Body of pancreas (tissue), 4 donors: ENCODE data around the gene TECR. TPM values are rescaled to one million over a fixed set of nuclear protein-coding genes. Genes with fewer than 3 reads are reported as not detected.
"Not testable (repeated sequence)": the region's sequence is repeated elsewhere in the genome, so short reads cannot be mapped to it uniquely, and the experiment has no call there.

Experiments used
- ATAC-seq: fragments of 150-250 bp; one replicate; pipeline ENCODE4 v1.9.1; 2016
- DNase-seq, 4 donors: peaks; one replicate each; pipeline ENCODE4 v3.0.0-alpha.2; 2019
- H3K27ac ChIP-seq, 4 donors: fragments of 200-600 bp; sonication (generic); 1 replicate in 3 of 4; 2 replicates in 1 of 4; pipeline versions ENCODE4 v1.5.1 to v1.6.1; 2016 to 2019; ENCODE audit warnings: mild to moderate bottlenecking in 1 of 4, mixed read lengths in 1 of 4, moderate library complexity in 1 of 4
- H3K27me3 ChIP-seq, 2 donors: fragments of 200-600 bp; sonication (generic); one replicate each; pipeline ENCODE4 v1.6.0; 2016; ENCODE audit warnings: mild to moderate bottlenecking in 1 of 2
- H3K36me3 ChIP-seq, 2 donors: fragments of 200-600 bp; sonication (generic); replicated peaks in 1 of 2; 2 replicates each; pipeline ENCODE4 v1.5.1; 2016; ENCODE audit warnings: low read depth in 2 of 2; ENCODE audit not compliant: insufficient read depth in 1 of 2
- H3K4me1 ChIP-seq: fragments of 200-600 bp; sonication (generic); one replicate; pipeline ENCODE4 v1.6.0; 2016
- H3K4me3 ChIP-seq, 2 donors: fragments of 200-600 bp; sonication (generic); 1 replicate in 1 of 2; 2 replicates in 1 of 2; pipeline ENCODE4 v1.5.1; 2016 to 2019
- H3K9me3 ChIP-seq, 3 donors: fragments of 200-600 bp; sonication (generic); 1 replicate in 2 of 3; 2 replicates in 1 of 3; pipeline ENCODE4 v1.5.1; 2016
- POLR2A ChIP-seq, 3 donors: fragments of 450-650 bp; IDR thresholded peaks; one replicate each; pipeline ENCODE4 v1.6.1; 2016; ENCODE audit warnings: antibody characterized with exemption in 3 of 3, mild to moderate bottlenecking in 2 of 3
- WGBS, 2 donors: methylation state at CpG; one replicate each; pipeline ENCODE4 v1.1.5; 2017; 5-methylcytosine and 5-hydroxymethylcytosine counted together
- intact Hi-C: fragments of 100-400 bp; cut with DNase I; formaldehyde crosslinking; loops from one replicate; pipeline ENCODE4 v1.15.1; 2023
- microRNA counts, 2 donors: library from miRNA; unstranded; fragments of <30 nt; microRNA quantifications; one replicate each; lab custom pipeline; 2017
- microRNA-seq, 2 donors: library from miRNA; unstranded; fragments of <30 nt; microRNA quantifications; one replicate each; pipeline ENCODE4, GENCODE V29; 2016; ENCODE audit warnings: borderline number of aligned reads in 2 of 2, borderline replicate concordance in 2 of 2
- small RNA-seq: library from RNA; depleted of rRNA; stranded (forward); fragments of <200 nt; gene quantifications from one replicate; pipeline ENCODE3, GENCODE V24; 2016
- total RNA-seq, 2 donors: library from RNA; depleted of rRNA; stranded (reverse); fragments of >200 nt; gene quantifications; one replicate each; pipeline ENCODE4 v1.1.0, GENCODE V29; 2016
- TF ChIP-seq, protein P1 (sequence below), 7 experiments: fragments of 450-650 bp in 4 of 7; fragments of 200-600 bp in 3 of 7; sonication (generic) in 3 of 7; IDR thresholded peaks; one replicate each; pipeline ENCODE4 v1.5.1; 2016 to 2019; ENCODE audit warnings: antibody characterized with exemption in 7 of 7

The TECR gene
- total RNA-seq, 2 donors from 2014 or later: 26.2 to 28.7 TPM

DNA sequence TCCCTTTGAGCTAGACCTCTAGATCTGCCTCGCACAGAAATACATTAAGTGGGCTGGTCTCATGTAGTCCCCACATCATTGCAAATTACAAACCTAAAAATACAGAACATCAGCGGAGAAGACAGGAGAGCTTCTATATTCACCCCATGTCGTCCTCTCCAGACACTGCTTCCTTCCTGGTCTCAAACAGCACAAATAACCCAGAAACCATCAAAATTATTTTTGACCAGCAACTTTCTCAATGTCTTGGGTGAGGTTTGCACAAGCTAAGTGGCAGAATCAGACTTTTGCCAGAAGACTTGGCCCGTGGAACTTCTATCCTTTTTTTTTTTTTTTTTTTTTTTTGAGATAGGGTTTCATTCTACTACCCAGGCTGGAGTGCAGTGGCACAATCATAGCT is 81.7 kb downstream of the TECR start:
- TF ChIP-seq, protein P1, sequence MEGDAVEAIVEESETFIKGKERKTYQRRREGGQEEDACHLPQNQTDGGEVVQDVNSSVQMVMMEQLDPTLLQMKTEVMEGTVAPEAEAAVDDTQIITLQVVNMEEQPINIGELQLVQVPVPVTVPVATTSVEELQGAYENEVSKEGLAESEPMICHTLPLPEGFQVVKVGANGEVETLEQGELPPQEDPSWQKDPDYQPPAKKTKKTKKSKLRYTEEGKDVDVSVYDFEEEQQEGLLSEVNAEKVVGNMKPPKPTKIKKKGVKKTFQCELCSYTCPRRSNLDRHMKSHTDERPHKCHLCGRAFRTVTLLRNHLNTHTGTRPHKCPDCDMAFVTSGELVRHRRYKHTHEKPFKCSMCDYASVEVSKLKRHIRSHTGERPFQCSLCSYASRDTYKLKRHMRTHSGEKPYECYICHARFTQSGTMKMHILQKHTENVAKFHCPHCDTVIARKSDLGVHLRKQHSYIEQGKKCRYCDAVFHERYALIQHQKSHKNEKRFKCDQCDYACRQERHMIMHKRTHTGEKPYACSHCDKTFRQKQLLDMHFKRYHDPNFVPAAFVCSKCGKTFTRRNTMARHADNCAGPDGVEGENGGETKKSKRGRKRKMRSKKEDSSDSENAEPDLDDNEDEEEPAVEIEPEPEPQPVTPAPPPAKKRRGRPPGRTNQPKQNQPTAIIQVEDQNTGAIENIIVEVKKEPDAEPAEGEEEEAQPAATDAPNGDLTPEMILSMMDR (IDR thresholded peaks at IDR 0.05): no peak
- no peak for TF ChIP-seq POLR2A (IDR thresholded peaks at IDR 0.05)
- no peaks in the 10 kb centered on the region for H3K36me3 ChIP-seq
- H3K9me3 ChIP-seq: no peaks in the 10 kb centered on the region
- DNase-seq (no peak), ATAC-seq (no peak)
- no peaks in the 10 kb centered on the region for H3K27me3 ChIP-seq
- H3K27ac ChIP-seq: no peak overlapping the region
- no peak overlapping the region for H3K4me3 ChIP-seq
- intact Hi-C loops: no loop called here
- H3K4me1 ChIP-seq: no peaks in the 10 kb centered on the region
- WGBS, 2 donors: 48 to 55% methylated on average over 4 of the region's 4 CpGs

DNA sequence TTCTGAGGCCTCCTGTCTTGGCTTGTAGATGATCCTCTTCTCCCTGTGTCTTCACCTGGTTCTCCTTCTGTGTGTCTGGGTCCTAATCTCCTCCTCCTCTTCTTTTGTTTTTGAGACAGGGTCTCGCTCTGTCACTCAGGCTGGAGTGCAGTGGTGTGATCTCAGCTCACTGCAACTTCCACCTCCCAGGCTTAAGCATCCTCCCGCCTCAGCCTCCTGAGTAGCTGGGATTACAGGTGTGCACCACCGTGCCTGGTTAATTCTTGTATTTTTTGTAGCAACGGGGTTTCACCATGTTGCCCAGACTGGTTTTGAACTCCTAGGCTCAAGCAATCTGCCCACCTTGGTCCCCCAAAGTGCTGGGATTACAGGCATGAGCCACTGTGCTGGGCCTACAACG is 82.8 kb downstream of the TECR start:
- DNase-seq, ATAC-seq, H3K27ac ChIP-seq, H3K27me3 ChIP-seq, H3K9me3 ChIP-seq, H3K4me1 ChIP-seq, H3K4me3 ChIP-seq, intact Hi-C loops, H3K36me3 ChIP-seq: not testable (repeated sequence)
- 65 to 70% methylated on average over 5 of the region's 5 CpGs for WGBS, 2 donors

DNA sequence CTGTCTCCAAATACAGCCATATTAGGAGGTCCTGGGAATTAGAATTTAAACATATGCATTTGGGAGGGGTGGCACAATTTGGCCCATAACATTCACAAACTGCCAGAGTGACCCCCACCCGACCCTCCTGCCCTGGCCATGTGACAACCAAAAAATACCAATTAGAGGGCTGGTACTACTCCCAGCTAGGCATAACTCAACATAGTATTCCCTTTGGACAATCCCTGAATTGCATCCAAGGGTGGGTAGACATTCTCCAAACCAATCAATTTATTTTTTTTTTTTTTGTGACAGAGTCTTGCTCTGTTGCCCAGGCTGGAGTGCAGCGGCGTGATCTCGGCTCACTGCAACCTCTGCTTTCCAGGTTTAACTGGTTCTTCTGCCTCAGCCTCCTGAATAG is 83.3 kb downstream of the TECR start:
- WGBS, 2 donors: 71 to 88% methylated on average over 4 of the region's 4 CpGs
- ATAC-seq (no peak), DNase-seq (no peak)
- no peaks in the 10 kb centered on the region for H3K36me3 ChIP-seq
- no peaks in the 10 kb centered on the region for H3K9me3 ChIP-seq
- no peaks in the 10 kb centered on the region for H3K4me1 ChIP-seq
- intact Hi-C loops: no loop called here
- no peak for TF ChIP-seq POLR2A (IDR thresholded peaks at IDR 0.05)
- TF ChIP-seq, protein P1 (IDR thresholded peaks at IDR 0.05): no peak
- H3K27me3 ChIP-seq: no peaks in the 10 kb centered on the region
- no peak overlapping the region for H3K4me3 ChIP-seq
- H3K27ac ChIP-seq: no peak overlapping the region

DNA sequence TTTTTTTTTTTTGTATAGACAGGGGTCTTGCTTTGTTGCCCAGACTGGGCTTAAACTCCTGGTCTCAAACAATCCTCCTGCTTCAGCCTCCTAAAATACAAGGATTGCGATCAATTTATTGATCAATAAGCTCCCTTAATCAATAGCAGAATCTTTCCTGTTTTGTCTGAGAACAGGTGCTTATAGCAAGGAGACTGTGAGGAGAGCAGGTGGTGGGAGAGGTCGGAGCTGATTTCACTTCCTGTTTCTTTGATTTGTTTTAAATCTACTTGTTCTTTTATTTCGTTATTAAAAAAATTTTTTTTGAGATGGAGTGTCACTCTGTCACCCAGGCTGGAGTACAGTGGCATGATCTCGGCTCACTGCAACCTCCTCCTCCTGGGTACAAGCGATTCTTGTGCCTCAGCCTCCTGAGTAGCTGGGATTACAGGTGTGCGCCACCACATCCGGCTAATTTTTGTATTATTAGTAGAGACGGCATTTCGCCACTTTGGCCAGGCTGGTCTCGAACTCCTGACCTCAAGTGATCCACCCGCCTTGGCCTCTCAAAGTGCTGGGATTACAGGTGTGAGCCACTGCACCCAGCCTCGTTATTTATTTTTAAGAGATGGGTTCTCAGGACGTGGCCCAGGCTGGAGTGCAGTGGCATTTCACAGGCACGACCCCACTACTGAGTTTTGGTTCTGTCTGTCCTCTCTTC is 84.2 kb downstream of the TECR start:
- H3K36me3 ChIP-seq, ATAC-seq, H3K27me3 ChIP-seq, DNase-seq, intact Hi-C loops, H3K9me3 ChIP-seq, H3K27ac ChIP-seq, H3K4me1 ChIP-seq, H3K4me3 ChIP-seq: not testable (repeated sequence)
- 51 to 67% methylated on average over 14 of the region's 14 CpGs for WGBS, 2 donors

DNA sequence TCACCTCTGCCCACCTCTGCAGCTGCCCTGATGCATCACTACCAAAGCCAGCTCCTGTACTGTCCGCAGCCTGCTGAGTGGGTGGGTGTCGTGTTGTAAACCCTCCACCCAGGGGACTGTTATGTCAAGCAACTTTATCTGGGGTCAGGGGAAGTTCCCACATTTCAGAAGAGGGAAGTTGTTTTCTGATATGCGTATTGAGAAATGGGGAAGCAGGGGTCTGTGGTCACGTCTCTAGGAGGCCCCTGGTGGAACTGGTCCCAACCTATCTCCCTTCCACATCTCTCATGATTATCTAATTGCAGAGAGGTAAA is 84.7 kb downstream of the TECR start:
- Histone ChIP-seq H3K9me3 (no peaks in the 10 kb centered on the region), H3K4me3 (no peak overlapping the region), H3K4me1 (no peaks in the 10 kb centered on the region), H3K27ac (no peak overlapping the region), H3K27me3 (no peaks in the 10 kb centered on the region), H3K36me3 (no peaks in the 10 kb centered on the region)
- no peak for TF ChIP-seq POLR2A (IDR thresholded peaks at IDR 0.05)
- TF ChIP-seq, protein P1 (IDR thresholded peaks at IDR 0.05): no peak
- 31 to 42% methylated on average over 4 of the region's 4 CpGs for WGBS, 2 donors
- ATAC-seq: no peak
- intact Hi-C loops: no loop called here
- DNase-seq: peak in 1 of 4 donors; percentile 28

MicroRNAs encoded within 50 kb of the gene (microRNA counts, 767-probe panel; counts per million panel counts)
- 0 to 736 counts per million in 2 donors for microRNA hsa-miR-639 (lab: Ali Mortazavi, UCI)

Small RNAs within 50 kb of the gene (microRNA-seq; reads per million reads assigned to microRNA genes)
- 0 to 2.7 reads per million in 2 donors for gene MIR639

Small RNAs within 50 kb of the gene (small RNA-seq; reads per million reads assigned to genes)
- not detected for gene RN7SL842P
- gene SNRPGP15: not detected

Other genes starting within 250 kb of the TECR start
- 10 to 100 TPM; 11.5 to 24.6 TPM for gene ADGRE5, start 148.2 kb upstream of the TECR start, total RNA-seq
- 10 to 100 TPM; 32.4 to 86.7 TPM for gene DDX39A, start 110.3 kb upstream of the TECR start, total RNA-seq
- 10 to 100 TPM; 82.5 to 83.4 TPM for gene PKN1, start 96.3 kb upstream of the TECR start, total RNA-seq
- 1 to 10 TPM in 1 of 2 donors, not detected in 1; 3.6 TPM for gene PTGER1, start 54.2 kb upstream of the TECR start, total RNA-seq
- 100 to 1,000 TPM in 1 of 2 donors, 10 to 100 TPM in 1; 34.5 to 120 TPM for gene GIPC1, start 33.5 kb upstream of the TECR start, total RNA-seq
- 10 to 100 TPM; 24.4 to 33.2 TPM for gene DNAJB1, start 11.2 kb upstream of the TECR start, total RNA-seq
- 100 to 1,000 TPM; 121 to 206 TPM for gene NDUFB7, start 42.5 kb downstream of the TECR start, total RNA-seq
- gene CLEC17A, start 53.5 kb downstream of the TECR start, total RNA-seq: not detected
- not detected for gene ADGRE3, start 145.2 kb downstream of the TECR start, total RNA-seq
- 10 to 100 TPM; 14.2 to 18.2 TPM for gene ZNF333, start 160.5 kb downstream of the TECR start, total RNA-seq
- 1 to 10 TPM in 1 of 2 donors, under 1 TPM in 1; 0.33 to 1.3 TPM for gene ADGRE2, start 249.0 kb downstream of the TECR start, total RNA-seq